Suprapubic skin (tissue), 4 donors: ENCODE measurements around the gene DHX15.

Experiments
- CTCF ChIP-seq, 2 donors: fragments of 200-600 bp in 1 of 2; fragments of 450-650 bp in 1 of 2; sonication (generic) in 1 of 2; IDR thresholded peaks; one replicate each; pipeline ENCODE4 v1.5.1; 2016 to 2019; ENCODE audit warnings: antibody characterized with exemption in 2 of 2, mild to moderate bottlenecking in 1 of 2, moderate library complexity in 1 of 2
- POLR2A ChIP-seq, 2 donors: fragments of 450-650 bp; IDR thresholded peaks; one replicate each; pipeline ENCODE4 v1.6.1; 2017; ENCODE audit warnings: antibody characterized with exemption in 2 of 2, mild to moderate bottlenecking in 2 of 2, moderate library complexity in 2 of 2
- POLR2AphosphoS5 ChIP-seq, 3 donors: sonication (generic); formaldehyde crosslinking; IDR thresholded peaks; one replicate each; pipeline ENCODE4 v1.6.1; 2017; ENCODE audit warnings: antibody characterized with exemption in 3 of 3

GRCh38 chr4:24615977-24616376, 31.6 kb upstream of the DHX15 start:
- TF ChIP-seq CTCF (IDR thresholded peaks at IDR 0.05): no peak
- no peak for TF ChIP-seq POLR2A (IDR thresholded peaks at IDR 0.05)
- no peak for TF ChIP-seq POLR2AphosphoS5 (IDR thresholded peaks at IDR 0.05)
